AG08395 (cell line): ENCODE data around the gene CREB3L2.
"Not testable (repeated sequence)": the region's sequence is repeated elsewhere in the genome, so short reads cannot be mapped to it uniquely, and the experiment has no call there.

Experiments
- DNase-seq: peaks from one replicate; pipeline ENCODE4 v3.0.0; 2012; ENCODE audit warnings: mixed read lengths, low spot score

CREB3L2 gene

GRCh38 chr7:137987968-137988367 lies 13.9 kb downstream of the CREB3L2 start:
- DNase-seq = no peak

GRCh38 chr7:137987563-137987962 lies 14.3 kb downstream of the CREB3L2 start:
- DNase-seq = no peak

DNA sequence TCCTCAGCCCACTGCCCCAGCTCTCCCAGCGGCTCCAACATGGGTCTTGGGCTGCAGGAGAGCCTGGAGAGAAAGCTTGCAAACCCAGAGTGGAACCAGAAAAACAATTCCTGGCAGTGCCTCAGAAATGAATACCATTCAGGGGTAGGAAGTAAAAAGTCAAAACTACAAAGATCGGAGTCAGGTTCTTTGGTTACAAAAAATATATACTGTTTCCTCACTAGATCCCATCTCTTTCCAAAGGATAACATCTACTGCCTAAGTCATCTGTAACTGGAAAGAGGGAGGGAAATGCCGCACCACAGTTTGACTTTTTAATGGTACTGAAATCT lies 14.9 kb downstream of the CREB3L2 start:
- no peak for DNase-seq

- DNase-seq = peak; percentile 79
Observed at GRCh38 chr7:137986252-137987017, 15.5 kb downstream of the CREB3L2 start.

DNA sequence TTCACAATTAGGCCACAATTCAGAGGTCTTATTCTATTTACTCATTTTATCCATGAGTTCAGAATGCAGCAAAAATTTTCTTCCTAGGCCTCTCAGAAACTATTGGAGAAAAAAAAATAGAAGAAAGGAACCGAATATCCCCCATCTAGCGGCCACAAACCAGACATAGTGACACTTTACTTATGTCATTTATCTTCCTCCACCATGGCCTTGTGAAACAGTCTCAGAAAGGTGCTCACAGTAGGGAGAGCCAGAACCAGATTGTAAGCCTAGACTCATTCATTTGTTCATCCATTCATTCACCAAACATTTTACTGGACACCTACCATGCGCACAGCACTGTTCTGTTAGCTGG lies 16.0 kb downstream of the CREB3L2 start:
- DNase-seq = no peak

DNA sequence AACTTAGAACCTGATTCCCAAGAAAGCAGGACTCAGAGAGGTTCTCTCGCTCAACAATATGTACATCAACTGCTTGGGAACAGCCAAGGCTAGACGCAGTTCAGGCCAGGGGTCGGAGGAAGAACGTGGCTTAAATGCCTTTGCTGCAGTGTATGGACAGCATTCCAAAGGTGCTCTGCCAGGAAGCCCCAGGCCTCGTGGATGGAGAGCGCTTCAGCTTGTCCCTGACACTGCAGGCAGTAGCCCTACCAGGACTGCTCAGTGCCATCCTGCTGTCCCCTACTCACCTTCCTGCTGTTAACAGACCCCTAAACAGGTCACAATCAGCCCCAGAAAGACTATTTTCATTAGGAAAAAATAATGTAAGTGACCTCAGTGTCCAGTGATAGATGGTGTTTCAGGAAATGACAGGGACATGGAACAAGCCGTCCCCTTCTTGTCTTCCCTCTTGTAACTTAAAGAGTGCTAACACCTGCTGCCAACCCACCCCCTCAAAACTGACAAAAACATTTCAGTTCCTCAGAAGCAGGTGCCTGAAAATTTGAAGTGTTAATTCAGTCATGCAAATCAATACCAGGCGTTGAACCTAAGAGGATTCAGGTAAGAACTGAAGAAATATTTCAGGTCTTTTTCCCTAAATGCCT lies 16.5 kb downstream of the CREB3L2 start:
- no peak for DNase-seq

GRCh38 chr7:137984181-137985041 lies 17.5 kb downstream of the CREB3L2 start:
- DNase-seq = no peak

DNA sequence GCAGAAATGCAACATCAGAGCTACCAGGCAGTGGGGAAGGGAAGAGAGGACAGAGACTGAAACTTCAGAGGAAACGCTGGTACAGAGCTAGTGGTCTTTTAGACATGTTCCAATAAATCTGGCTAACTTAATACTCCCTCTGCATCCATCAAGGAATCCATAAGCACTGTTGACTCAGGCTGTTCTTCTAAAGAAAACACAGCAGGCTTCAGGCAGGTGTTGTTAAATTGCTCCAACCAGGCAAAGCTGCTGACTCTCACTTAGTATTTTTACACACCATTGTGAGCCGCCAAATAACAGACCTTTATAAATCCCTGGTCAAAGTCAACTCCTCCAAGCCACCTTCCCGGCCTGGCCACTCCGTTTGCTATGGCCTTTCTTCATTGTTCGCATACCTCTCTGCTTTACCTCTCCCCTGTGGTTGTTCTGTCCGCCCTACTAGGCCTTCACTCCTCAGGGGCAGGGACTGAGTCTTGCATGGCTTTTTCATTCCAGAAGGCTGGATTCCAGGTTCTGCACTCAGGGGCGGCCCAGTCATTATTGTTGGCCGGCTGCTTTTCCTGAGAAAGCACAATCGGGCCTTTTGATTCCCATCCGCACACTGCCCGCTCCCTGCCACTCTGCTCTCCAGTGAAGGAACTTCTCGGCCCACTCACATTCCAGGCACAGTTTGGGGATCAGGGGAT lies 18.4 kb downstream of the CREB3L2 start:
- DNase-seq = no peak

GRCh38 chr7:137982394-137982793 lies 19.5 kb downstream of the CREB3L2 start:
- not testable (repeated sequence) for DNase-seq

GRCh38 chr7:137981668-137982067 lies 20.2 kb downstream of the CREB3L2 start:
- no peak for DNase-seq

DNA sequence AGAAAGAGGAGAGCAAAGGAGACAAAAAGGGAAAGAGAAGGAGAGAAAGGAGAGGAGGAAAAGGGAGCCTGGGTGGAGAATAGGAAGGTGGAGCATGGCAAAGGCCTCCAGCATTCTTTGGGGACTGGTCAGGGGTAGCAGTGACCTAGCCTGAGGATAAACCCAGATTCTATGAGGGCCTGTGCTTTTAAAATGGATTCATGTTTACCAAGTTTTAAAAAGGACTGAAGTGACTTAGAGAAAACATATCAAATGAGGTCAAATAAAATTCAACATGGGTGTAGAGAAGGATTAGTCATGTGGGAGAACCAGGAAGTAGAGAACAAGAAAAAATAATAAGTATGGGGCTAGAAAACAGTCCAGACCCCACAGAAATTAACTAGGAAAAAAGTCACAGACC lies 20.7 kb downstream of the CREB3L2 start:
- DNase-seq = no peak

DNA sequence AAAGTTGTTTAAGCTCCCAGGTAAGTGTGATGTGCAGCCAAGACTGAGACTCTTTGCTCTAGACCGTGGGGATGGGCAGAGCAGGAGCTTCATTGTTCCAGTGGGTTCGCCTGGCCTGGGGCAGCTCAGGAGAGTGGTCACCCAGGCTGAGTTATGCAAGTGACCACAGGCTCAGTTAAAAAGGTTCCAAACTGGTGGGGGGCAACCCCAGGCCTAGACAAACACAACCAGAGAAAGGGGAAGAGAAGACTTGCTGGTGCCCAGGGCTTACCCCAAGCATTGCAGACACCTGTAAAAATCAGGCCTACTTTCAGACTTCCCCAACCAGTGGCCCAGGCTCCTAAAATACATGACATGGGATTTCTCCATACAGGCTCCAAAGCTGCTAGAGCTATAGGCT lies 21.6 kb downstream of the CREB3L2 start:
- no peak for DNase-seq

GRCh38 chr7:137978464-137979237 lies 23.2 kb downstream of the CREB3L2 start:
- DNase-seq = peak; percentile 94

- peak; percentile 41 for DNase-seq
Observed at GRCh38 chr7:137977173-137977572, 24.7 kb downstream of the CREB3L2 start.

DNA sequence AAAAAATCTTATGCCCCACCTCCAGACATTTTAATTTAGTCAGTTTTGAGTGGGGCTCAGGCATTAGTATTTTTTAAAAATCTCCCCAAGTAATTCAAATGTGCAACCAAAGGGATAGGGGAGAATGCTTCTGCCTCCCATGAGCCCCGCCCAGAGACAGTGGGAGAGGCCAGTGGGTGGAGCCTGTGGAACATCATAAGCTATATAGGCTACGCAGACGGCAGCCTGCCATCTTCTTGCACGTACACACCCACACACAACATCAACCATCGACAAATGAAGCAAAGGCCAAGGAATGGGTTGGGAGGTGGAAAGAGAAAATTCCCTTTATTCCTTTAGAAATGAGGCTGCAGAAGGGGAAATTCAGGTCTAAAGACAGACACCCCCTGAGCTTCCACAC lies 25.2 kb downstream of the CREB3L2 start:
- DNase-seq = no peak

DNA sequence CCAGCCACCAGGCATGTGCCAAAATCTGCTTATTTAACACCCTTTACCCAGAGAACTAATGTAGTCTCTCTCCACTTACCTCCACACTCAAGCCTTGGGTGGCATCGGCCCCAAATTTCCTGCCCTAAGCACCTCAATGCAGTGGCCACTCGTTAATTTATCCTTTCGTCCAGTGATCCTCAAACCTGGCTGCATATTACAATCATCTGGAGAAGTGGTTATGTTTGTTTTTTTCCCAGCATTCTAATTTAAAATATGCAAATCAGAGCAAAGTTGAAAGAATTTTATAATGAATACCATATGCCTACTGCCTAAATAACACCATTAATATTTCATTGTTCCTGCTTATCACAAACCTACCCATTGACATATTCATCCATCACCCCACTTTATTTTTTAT lies 25.7 kb downstream of the CREB3L2 start:
- DNase-seq = no peak

DNA sequence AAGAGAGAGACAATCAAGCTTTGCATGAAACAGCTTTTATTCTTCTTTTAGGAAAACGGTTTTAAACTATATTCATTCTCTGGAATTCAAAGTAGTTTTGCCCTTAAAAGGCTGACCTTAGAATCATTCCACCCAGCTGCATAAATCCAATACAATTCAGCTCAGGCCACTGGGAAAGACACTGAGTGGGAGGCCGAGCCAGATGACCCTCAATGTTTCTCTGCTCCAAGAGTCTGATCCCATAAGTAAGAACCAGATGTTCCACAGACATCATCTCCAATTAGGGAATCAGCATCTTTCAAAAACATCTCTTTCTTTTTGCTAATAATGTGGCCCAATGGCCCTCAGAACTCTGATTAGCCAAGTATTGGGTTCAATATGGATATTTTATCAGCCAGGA lies 26.1 kb downstream of the CREB3L2 start:
- no peak for DNase-seq

DNA sequence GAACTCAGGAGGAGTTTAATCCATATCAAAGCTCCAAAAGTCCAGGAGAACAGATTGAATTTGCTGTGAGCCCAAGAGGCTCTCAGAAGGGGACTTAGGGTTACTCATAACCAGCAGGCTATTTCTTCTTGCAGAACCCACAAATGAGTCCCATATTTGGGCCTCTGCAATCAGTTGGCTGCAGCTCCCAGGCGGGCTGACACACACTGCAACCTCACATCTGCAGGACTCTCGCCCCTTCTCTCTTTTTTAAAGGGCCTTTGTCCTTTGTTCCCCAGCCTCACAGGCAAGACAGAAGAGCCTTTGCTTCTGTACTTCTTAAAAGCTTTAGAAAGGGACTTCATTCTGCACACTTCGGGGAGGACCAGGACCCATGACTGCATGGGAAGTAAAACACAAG lies 26.7 kb downstream of the CREB3L2 start:
- DNase-seq = peak; percentile 65

- DNase-seq = no peak
Observed at GRCh38 chr7:137974766-137975165, 27.1 kb downstream of the CREB3L2 start.

GRCh38 chr7:137970253-137970975 lies 31.5 kb downstream of the CREB3L2 start:
- peak; percentile 89 for DNase-seq

GRCh38 chr7:137969828-137970227 lies 32.1 kb downstream of the CREB3L2 start:
- DNase-seq = no peak
